ENCODE measurements around the gene SAFB2.

DNA sequence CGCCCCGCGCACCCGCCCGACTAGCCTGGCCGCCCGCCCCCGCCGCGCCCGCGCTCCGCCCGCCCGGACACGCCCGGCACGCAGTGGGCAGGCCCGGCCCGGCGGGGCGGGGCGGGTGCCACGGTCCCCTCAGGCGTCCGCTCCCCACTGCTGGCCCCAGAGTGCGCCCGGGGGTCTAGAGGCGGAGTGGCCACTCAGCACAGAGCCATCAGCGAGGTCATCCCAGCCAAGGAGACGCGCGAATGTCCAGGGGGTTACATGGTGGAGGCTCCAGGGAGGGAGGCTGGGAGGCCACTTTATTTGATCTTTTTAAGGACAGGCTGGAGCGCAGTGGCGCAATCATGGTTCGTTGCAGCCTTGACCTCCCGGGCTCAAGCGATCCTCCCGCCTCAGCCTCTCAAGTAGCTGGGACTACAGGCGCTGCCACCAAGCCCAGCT, 54.6 kb downstream of the SAFB2 start:
- TF ChIP-seq POLR2A (IDR thresholded peaks at IDR 0.05; ENCODE audit: low read depth, low read length) (no peak), POLR2AphosphoS5 (IDR thresholded peaks at IDR 0.05; ENCODE audit: low read depth, low read length) (no peak), SPI1 (IDR thresholded peaks at IDR 0.05; ENCODE audit: low read depth, low read length) (no peak), TAF1 (IDR thresholded peaks at IDR 0.05; ENCODE audit: low read depth, low read length) (no peak), POU2F2 (IDR thresholded peaks at IDR 0.05; ENCODE audit: low read depth, low read length) (no peak)
